B cell (primary cell): ENCODE measurements around the gene SLC33A1. TPM values are rescaled to one million over a fixed set of nuclear protein-coding genes. Genes with fewer than 3 reads are reported as not detected.

Experiments
- ATAC-seq: fragments of 200-7000 bp; cut with Tn5 transposase; one replicate; pipeline ENCODE4 v1.10.0; 2021; ENCODE audit warnings: low read depth, mild to moderate bottlenecking, moderate number of reproducible peaks, moderate library complexity
- CTCF ChIA-PET: fragments of 350-600 bp; sonication (Branson Sonifier 250); formaldehyde crosslinking; loops from one replicate; lab custom pipeline; 2021; ENCODE audit warnings: antibody characterized with exemption, inconsistent platforms; lab: Charles Lee
- POLR2A ChIA-PET: fragments of 350-600 bp; sonication (Branson Sonifier 250); formaldehyde crosslinking; loops from one replicate; lab custom pipeline; 2021; ENCODE audit warnings: antibody characterized with exemption; lab: Charles Lee
- DNase-seq: peaks from one replicate; pipeline ENCODE4 v3.0.0; 2013
- H2AFZ ChIP-seq: 2 replicates; pipeline ENCODE4 v1.6.1; 2012; ENCODE audit warnings: mild to moderate bottlenecking, low read depth, low read length; ENCODE audit not compliant: insufficient read depth, poor library complexity, severe bottlenecking
- H3K27ac ChIP-seq, 2 donors: 1 replicate in 1 of 2; 2 replicates in 1 of 2; pipeline ENCODE4 v1.5.1; 2012 to 2013; ENCODE audit warnings: low read length in 2 of 2, mild to moderate bottlenecking in 2 of 2, moderate library complexity in 1 of 2
- H3K27me3 ChIP-seq, 4 experiments: fragments of 200-600 bp in 1 of 4; sonication (generic) in 1 of 4; replicated peaks in 1 of 4; 1 replicate in 2 of 4; 2 replicates in 2 of 4; pipeline versions ENCODE4 v1.6.1 to v1.7.0; 2013 to 2016; ENCODE audit warnings: low read length in 3 of 4, mild to moderate bottlenecking in 2 of 4, mixed read lengths in 1 of 4, moderate library complexity in 1 of 4; ENCODE audit not compliant: insufficient read depth in 4 of 4, control insufficient read depth in 3 of 4; ENCODE audit errors: control extremely low read depth in 1 of 4
- H3K36me3 ChIP-seq, 2 experiments: replicated peaks in 1 of 2; 1 replicate in 1 of 2; 2 replicates in 1 of 2; pipeline versions ENCODE4 v1.6.1 to v1.7.1; 2013; ENCODE audit warnings: low read length in 1 of 2; ENCODE audit not compliant: insufficient read depth in 2 of 2, control insufficient read depth in 1 of 2; ENCODE audit errors: control extremely low read depth in 1 of 2, extremely low read depth in 1 of 2
- H3K4me1 ChIP-seq, 2 donors: fragments of 200-600 bp in 1 of 2; sonication (generic) in 1 of 2; 1 replicate in 1 of 2; 2 replicates in 1 of 2; pipeline versions ENCODE4 v1.5.1 to v1.6.1; 2013 to 2017; ENCODE audit warnings: low read length in 2 of 2; ENCODE audit not compliant: control insufficient read depth in 2 of 2, insufficient read depth in 2 of 2
- H3K4me2 ChIP-seq: replicated peaks from 2 replicates; pipeline ENCODE3; 2012; ENCODE audit warnings: mild to moderate bottlenecking, low read depth, low read length; ENCODE audit not compliant: poor library complexity, severe bottlenecking
- H3K4me3 ChIP-seq, 5 experiments: fragments of 200-600 bp in 1 of 5; sonication (generic) in 1 of 5; 1 replicate in 3 of 5; 2 replicates in 2 of 5; pipeline versions ENCODE4 v1.5.1 to v1.7.0; 2011 to 2016; ENCODE audit warnings: low read length in 4 of 5, mild to moderate bottlenecking in 4 of 5, low read depth in 2 of 5, control low read depth in 1 of 5, moderate library complexity in 1 of 5; ENCODE audit not compliant: insufficient read depth in 1 of 5; ENCODE audit errors: control extremely low read depth in 1 of 5, extremely low read depth in 1 of 5
- H3K79me2 ChIP-seq: fragments of 200-600 bp; sonication (generic); one replicate; pipeline ENCODE4 v1.6.0; 2016; ENCODE audit warnings: low read length; ENCODE audit not compliant: control insufficient read depth, insufficient read depth
- H3K9ac ChIP-seq: fragments of 200-600 bp; sonication (generic); 2 replicates; pipeline ENCODE4 v1.6.1; 2017; ENCODE audit warnings: mild to moderate bottlenecking, low read length, moderate library complexity
- H3K9me3 ChIP-seq, 3 donors: one replicate each; pipeline versions ENCODE4 v1.6.1 to v1.7.1; 2013; ENCODE audit warnings: low read length in 2 of 3; ENCODE audit not compliant: control insufficient read depth in 2 of 3, insufficient read depth in 1 of 3; ENCODE audit errors: control extremely low read depth in 1 of 3
- H4K20me1 ChIP-seq: 2 replicates; pipeline ENCODE4 v1.6.0; 2012; ENCODE audit warnings: mild to moderate bottlenecking, low read length; ENCODE audit not compliant: insufficient read depth, control insufficient read depth, poor library complexity, severe bottlenecking
- H3K27ac Mint-ChIP-seq: one replicate; pipeline ENCODE4 v1.8.0; 2021; ENCODE audit warnings: mixed read lengths
- H3K27me3 Mint-ChIP-seq: one replicate; pipeline ENCODE4 v1.8.0; 2021; ENCODE audit warnings: mixed read lengths
- H3K4me1 Mint-ChIP-seq: one replicate; pipeline ENCODE4 v1.8.0; 2021; ENCODE audit warnings: mixed read lengths
- H3K4me3 Mint-ChIP-seq: one replicate; pipeline ENCODE4 v1.8.0; 2021; ENCODE audit warnings: mixed read lengths
- H3K9me3 Mint-ChIP-seq: one replicate; pipeline ENCODE4 v1.8.0; 2022; ENCODE audit warnings: mixed read lengths; ENCODE audit not compliant: insufficient read depth
- EZH2 ChIP-seq: IDR thresholded peaks from 2 replicates; pipeline ENCODE4 v1.6.1; 2012; ENCODE audit warnings: borderline replicate concordance, low read depth, mild to moderate bottlenecking, moderate library complexity, low read length; ENCODE audit not compliant: insufficient read depth, poor library complexity, severe bottlenecking
- WGBS: methylation state at CpG from one replicate; pipeline ENCODE4 v1.1.5; 2013; ENCODE audit warnings: missing lambda C conversion rate; ENCODE audit not compliant: insufficient coverage; 5-methylcytosine and 5-hydroxymethylcytosine counted together
- intact Hi-C: fragments of 100-400 bp; cut with micrococcal nuclease; formaldehyde crosslinking; loops from one replicate; pipeline ENCODE4 v1.10.0; 2022
- polyA plus RNA-seq: library from polyadenylated mRNA; depleted of rRNA; stranded (reverse); fragments of >200 nt; gene quantifications from 2 replicates; pipeline ENCODE4 v1.2.3, GENCODE V29; 2012
- total RNA-seq, 2 donors: library from RNA; stranded (reverse); fragments of 120-200 nt in 1 of 2; gene quantifications; 1 replicate in 1 of 2; 2 replicates in 1 of 2; pipeline versions ENCODE4 v1.2.3 to v1.2.4, GENCODE V29; 2013 to 2022
- TF ChIP-seq, protein P1 (sequence below): fragments of 200-600 bp; IDR thresholded peaks from one replicate; pipeline ENCODE4 v1.8.0; 2022; ENCODE audit warnings: antibody characterized with exemption, mild to moderate bottlenecking

SLC33A1 gene
- total and polyA plus RNA-seq, 2 donors (not counting 1 experiment from before 2014, with no cell fraction given) = 15.0 to 29.4 TPM

DNA sequence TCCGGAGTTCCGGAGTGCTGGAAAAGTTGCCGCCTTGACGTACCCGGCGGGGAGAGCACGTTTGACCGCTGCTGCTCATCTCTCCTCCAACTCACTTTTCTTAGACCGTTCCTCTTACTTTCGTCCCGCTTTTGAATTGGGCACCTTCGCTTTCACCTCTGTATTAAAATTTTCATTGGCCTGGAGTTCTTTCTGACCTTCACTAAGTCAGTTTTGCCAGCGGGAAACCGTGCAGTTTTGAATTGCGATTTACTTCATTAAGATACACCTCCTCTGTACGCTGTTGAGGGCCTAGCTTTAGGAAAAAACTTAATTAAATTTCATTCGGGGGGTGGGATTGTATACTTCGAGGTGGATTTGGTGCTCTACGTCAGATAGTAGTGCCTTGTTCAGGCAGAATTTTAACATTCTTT lies 17.5 kb upstream of the SLC33A1 start:
- Mint-ChIP-seq H3K4me1 (peaks cover 27% of the 10 kb centered on the region), H3K4me3 (peak overlapping the region; percentile 96), H3K27ac (peak overlapping the region; percentile 88), H3K9me3 (no peaks in the 10 kb centered on the region), H3K27me3 (no peaks in the 10 kb centered on the region)
- H3K9me3 ChIP-seq = no peaks in the 10 kb centered on the region
- H3K27ac ChIP-seq = peak overlapping the region; percentile 5 to 86
- intact Hi-C loops = loop anchor here (2.0 to 5.0 kb wide), 5 partner anchors 124 to 1286 kb away; partner anchors contain the start of genes PLCH1, SSR3 and TIPARP
- peak overlapping the region; percentile 99 for H2AFZ ChIP-seq
- H4K20me1 ChIP-seq = peaks cover 24% of the 10 kb centered on the region
- TF ChIP-seq, protein P1, sequence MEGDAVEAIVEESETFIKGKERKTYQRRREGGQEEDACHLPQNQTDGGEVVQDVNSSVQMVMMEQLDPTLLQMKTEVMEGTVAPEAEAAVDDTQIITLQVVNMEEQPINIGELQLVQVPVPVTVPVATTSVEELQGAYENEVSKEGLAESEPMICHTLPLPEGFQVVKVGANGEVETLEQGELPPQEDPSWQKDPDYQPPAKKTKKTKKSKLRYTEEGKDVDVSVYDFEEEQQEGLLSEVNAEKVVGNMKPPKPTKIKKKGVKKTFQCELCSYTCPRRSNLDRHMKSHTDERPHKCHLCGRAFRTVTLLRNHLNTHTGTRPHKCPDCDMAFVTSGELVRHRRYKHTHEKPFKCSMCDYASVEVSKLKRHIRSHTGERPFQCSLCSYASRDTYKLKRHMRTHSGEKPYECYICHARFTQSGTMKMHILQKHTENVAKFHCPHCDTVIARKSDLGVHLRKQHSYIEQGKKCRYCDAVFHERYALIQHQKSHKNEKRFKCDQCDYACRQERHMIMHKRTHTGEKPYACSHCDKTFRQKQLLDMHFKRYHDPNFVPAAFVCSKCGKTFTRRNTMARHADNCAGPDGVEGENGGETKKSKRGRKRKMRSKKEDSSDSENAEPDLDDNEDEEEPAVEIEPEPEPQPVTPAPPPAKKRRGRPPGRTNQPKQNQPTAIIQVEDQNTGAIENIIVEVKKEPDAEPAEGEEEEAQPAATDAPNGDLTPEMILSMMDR = no peak
- no peak for TF ChIP-seq EZH2
- no peaks in the 10 kb centered on the region for H3K36me3 ChIP-seq
- CTCF ChIA-PET = interaction anchor here (1.2 to 4.5 kb wide), 3 partner anchors 18 to 66 kb away, joined by 3 to 27 read pairs (median 4); partner anchors contain the start of genes C3orf33 and SLC33A1
- H3K4me3 ChIP-seq = peak overlapping the region; percentile 4 to 95 (median 93)
- no peak for DNase-seq
- ATAC-seq = no peak
- POLR2A ChIA-PET = interaction anchor here (1.1 to 1.6 kb wide), 2 partner anchors 18 to 66 kb away, joined by 5 read pairs; partner anchors contain the start of genes C3orf33 and SLC33A1
- 1% methylated on average over 14 of the region's 19 CpGs for WGBS
- H3K79me2 ChIP-seq = peaks cover 58% of the 10 kb centered on the region
- peak overlapping the region; percentile 96 for H3K9ac ChIP-seq
- H3K4me1 ChIP-seq = peaks cover 14 to 19% of the 10 kb centered on the region in 2 donors
- peak overlapping the region; percentile 93 for H3K4me2 ChIP-seq
- H3K27me3 ChIP-seq = no peaks in the 10 kb centered on the region
